NAMALWA (cell line): ENCODE data around the gene MSI2.
"Not testable (repeated sequence)": the region's sequence is repeated elsewhere in the genome, so short reads cannot be mapped to it uniquely, and the experiment has no call there.

Experiments
- DNase-seq: peaks from one replicate; pipeline ENCODE4 v3.0.0-alpha.2; 2015; ENCODE audit warnings: low spot score

Gene MSI2

DNA sequence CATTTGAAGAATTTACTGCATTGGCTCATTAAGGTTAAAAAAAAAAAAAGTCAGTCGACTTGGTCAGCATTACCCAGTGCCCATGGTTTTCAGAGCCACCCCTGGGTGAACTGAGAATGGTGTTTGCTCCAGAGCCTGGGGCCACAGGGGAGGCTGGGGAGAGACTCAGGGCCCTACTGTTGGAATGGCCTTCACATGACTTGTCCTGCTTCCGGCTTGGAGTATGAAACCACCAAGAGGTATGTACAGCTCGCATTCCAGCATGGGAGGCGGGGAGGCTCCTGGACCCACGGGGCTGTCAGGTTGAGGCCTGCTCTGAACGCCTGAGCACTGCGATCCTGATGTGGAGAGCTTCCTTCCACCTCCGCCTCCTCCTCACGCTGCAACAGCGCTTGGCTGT lies 36.8 kb downstream of the MSI2 start:
- no peak for DNase-seq

DNA sequence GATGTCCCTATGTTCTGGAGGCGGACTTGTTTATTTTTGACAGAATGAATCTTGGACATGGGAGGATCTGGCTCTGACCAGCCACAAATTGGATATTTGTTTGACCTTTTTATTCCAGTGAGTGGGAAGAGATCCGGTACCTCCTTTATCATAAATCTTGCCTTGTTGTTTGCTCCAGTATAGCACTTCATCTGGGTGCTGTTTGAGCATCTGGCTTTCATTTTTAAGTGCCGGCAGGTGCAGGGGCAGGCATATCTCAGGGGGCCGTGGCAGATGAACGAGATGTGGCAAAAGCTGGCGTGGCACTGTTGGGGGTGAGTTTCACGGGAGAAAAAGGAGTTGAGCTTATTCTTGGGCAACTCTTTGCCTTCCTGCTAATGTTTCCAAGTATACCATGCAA lies 37.8 kb downstream of the MSI2 start:
- no peak for DNase-seq

DNA sequence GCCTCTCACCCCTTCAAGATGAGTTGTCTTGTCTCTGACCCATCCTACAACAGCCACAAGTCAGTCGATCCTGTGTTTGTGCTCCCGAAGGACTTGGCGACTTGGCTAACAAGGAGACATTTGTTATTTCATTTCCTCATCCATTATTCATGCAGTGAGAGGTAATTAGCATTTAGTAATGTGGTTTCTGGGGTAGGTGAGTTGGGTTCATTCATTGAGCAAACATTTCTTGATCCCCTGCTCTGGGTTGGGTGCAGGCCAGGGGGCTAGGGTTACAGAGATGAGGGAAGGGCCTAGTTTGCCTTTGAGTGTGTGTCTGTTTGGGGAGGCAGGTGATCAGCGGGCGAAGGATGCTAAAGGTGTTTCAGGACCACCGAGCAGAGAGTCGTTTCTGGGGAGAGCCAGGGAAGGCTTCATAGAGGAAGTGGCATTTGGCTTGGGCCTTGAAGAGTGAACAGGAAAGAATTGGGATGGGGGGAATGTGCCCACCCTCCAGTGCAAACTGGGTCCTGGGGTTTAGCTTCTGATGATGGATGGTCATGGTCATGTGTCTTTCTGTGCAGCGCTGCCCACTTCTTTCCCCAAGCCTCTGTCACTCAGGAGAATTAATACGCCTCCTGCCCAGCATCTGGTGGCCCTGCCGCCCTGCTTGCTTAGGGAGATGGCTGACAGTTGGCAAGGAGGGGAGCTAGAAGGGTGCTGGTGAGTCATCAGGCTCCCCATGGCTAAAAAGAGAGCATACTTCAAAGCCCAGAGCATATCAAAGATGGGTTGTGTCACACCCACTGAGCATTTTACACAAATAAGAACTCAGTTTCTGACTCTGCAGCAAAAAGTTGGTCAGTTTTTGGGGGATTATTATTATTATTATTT lies 38.5 kb downstream of the MSI2 start:
- no peak for DNase-seq

DNA sequence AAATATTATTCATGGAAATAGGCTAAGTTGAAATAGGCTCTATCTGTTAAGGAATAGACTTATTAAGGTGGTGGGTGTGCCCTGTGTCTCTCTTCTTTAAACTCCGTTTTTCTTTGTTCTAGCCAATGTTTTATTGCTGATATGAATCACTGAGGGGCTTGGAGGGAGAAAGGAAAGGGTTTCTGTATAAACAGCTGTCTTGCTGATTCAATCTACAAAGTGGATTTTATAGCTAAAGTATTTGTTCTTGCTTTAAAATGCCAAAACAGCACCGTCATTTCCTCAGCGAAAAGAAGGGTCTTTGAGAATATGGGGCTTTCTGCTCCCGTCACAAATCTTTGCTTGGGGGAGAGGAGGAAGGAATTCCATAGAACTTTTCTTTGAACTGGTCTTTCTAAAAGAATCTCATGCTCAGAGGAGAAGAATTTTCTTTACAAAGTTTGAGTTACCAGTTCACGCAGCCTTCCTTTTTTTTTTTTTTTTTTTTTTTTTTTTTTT lies 39.3 kb downstream of the MSI2 start:
- DNase-seq: no peak

DNA sequence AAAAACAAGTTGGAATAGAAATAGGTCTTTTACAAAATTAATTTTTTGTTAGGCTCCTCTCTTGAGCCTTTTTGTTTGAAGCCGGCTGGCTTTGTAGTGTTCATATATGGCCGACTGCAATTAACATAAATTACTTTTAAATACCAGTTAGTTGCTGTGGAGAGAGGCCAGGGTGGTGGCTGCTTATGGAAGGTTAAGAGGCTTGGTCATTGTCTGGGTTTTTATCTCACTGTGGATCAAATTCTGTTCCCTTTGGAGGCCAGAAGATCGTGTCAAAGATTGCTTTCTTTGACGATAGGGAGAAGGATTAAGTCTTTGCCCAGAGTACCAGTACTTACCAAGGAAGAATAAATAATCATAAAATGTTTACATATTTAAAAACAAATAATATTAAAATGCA lies 39.9 kb downstream of the MSI2 start:
- no peak for DNase-seq

DNA sequence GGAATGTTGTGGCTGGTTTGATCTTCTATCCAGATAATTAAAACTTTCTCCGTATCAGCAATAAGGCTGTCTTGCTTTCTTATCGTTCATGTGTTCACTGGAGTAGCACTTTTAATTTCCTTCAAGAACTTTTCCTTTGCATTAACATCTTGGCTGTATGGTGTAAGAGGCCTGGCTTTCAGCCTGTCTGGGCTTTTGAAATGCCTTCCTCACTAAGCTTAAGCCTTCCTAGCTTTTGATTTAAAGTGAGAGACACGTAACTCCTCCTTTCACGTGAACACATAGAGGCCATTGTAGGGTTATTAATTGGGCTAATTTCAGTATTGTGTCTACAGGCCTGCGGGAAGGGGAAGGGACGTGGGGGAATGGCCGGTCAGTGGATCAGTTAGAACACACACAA lies 42.9 kb downstream of the MSI2 start:
- no peak for DNase-seq

DNA sequence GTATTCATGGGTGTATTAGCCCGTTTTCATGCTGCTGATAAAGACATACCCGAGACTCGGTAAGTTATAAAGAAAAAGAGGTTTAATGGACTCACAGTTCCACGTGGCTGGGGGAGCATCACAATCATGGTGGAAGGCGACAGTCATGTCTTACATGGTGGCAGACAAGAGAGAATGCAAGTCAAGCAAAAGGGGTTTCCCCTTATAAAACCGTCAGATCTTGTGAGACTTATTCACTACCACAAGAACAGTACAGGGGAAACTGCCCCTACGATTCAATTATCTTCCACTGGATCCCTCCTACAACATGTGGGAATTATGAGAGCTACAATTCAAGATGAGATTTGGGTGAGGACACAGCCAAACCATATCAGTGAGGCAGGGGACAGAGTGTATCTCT lies 44.3 kb downstream of the MSI2 start:
- not testable (repeated sequence) for DNase-seq

DNA sequence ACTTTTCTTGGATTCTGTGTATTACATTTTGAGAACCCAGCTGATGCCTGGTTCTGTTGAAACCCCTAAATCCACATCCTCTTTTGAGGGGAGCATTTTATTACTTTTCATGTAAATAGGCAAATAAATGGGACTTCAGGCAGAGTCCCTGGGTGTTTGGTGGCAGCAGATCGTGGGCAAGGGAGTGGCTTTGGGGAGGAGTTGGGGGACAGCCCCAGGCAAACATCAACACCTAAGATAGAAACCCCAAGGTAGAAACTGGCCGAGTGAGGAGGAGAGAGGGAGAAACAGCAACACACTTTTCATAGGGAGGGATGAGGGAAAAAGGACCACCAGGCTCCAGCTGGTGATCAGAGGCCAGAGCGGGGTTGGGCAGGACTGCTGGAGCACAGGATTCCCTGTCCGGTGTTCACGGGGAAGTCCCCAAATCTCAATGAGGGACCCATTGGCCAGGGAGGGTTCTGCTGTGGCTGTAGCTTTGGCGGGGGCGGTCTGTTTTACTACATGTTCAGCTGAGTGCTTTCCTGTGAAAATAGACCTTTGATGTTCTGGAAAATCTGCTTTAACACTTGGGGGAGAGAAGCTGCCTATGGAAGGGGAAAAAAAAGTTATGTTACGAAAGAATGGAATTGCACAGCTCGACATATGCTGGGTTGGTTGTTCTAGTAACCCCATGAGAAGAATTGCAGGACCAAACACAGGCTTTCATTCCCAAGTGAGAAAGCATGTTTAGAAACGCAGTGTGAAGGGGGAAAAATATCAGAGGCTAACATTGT lies 46.6 kb downstream of the MSI2 start:
- DNase-seq: no peak

DNA sequence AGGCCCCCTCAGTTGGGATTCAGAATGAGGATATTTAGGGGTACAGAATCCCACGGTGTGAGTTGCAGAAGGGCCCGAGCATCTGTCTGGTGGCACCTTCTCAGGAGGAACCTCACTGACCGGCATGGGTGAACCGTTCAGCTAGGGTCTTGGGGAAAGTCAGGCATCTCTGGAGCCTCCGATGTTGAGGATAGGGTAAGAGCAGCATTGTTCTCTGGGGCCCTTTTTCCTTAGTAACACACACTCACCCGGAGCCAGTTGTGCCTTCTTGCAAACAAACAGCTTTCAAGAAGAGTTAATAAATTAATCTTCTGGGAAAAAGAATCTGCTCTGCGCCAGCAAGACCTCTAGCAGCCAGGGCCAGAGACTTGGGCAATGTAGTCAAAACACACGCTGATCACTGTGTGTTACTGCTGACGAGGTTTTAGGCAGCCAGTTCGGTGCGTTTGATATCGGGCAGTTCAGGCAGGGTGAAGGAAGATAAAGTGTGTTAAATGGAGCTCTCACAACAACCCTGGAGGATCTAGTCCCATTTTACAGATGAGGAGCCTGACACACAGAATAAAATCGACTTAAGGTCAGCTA lies 48.9 kb downstream of the MSI2 start:
- no peak for DNase-seq

DNA sequence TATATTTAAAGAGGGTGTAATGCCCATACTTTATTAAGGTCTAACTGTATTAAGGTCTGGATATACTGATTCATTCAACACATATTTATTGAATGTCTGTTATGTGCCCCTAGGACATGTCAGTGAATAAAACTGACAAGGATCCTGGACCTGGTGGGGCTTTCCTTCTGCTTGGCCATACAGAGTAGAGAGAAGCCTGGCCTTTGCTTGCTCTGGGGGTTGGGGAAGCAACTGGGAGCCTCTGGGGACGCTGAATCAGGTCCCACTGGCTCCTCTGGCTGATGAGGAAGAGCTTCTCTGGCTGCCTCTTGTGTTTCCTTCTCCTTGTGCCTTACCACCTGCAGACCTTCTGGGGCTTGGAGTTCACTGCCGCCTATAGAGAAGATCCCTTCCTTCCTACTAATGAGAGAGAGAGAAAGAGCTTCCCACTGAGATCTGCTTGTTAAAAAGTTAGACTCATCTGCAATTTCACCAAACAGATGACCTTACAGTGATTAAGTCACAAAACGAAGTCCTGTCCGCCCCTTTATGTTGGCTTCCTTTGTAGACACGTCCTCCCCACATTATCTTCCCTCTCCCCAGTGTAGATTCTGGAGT lies 49.7 kb downstream of the MSI2 start:
- no peak for DNase-seq

DNA sequence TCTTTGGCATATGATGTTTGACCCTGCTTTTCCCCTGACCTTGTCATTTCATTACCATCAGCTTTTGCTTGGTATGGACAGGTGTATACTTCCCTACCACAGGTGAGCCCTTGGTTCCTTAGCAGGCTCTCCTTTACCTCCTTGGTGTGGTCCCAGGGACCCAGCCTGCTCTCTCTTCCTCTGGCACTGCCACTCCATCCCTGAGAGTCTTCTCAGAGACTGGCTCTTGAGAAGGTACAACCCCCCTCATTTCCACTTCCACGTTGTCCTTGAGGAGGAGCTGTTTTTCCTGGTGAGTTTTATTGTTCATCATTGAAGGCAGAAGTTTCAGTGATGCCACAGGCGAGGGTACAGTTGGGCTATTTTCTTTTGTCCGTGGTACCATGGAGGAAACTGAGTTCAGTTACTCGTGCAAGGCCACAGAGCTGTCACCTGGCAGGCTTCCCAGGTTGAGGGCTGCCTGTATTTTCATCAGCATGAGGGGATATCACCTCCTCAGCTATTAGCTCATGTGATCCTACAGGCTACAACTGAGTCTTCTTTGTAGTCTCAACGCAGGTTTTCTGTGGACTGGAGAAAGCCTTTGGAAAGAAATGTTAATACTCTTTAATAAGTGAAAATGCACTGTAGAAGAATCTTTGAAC lies 52.3 kb downstream of the MSI2 start:
- no peak for DNase-seq

DNA sequence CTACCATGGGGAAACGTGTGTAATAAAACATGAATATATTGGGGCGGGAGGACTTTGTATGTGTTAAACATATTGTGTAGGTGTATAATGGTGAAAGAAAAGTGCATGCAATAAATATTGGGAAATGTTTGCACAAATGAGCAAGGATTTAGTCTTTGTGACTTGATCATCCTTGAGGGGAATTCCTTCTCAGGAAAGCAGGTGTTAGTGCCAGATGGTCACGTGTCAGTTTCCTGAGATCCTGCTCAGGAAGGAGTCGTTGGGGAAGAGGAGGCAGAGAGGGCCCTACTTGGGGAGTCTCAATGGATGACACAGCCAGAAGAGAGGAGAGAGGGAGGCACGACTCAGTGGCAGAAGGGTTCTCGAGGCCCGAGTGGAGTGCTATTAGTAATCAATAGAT lies 53.2 kb downstream of the MSI2 start:
- DNase-seq: no peak

DNA sequence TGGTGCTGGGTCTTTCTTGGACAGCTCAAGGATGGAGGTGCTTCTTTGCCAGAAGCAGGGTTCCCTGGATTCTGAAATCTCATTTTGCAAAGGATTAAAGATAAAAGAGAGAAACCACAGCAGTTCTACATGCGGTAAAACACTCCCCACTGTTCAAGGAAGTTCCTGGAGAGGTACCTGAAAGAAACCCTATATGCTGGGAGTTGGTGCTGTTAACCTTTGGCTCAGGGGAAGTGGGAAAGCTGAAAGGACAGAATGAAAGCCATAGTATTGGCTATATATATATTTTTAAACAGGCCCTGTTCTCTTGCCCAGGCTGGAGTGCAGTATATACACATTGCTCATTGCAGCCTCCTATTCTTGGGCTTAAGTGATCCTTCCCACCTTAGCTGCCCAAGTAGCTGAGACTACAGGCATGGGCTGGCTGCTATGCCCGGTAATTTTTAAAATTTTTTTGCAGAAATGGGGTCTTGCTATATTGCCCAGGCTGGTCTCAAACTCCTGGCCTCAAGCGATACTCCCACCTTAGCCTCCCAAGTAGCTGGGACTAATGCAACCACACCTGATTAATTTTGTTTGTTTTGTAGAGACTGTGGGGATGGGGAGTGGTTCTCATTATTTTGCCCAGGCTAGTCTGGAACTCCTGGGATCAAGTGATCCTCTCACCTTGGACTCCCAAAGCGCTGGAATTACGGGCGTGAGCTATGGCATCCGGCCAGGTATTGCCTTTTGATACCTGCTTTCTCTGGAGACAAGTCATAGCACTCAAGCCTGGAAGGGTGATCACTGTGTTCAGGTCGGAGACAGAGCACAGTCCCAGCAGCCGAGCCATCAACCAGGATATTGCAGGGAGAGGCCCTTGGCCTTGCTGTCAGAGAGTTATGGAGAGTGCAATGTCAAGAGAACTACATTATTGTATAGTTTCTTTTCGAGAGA lies 55.2 kb downstream of the MSI2 start:
- DNase-seq: no peak

DNA sequence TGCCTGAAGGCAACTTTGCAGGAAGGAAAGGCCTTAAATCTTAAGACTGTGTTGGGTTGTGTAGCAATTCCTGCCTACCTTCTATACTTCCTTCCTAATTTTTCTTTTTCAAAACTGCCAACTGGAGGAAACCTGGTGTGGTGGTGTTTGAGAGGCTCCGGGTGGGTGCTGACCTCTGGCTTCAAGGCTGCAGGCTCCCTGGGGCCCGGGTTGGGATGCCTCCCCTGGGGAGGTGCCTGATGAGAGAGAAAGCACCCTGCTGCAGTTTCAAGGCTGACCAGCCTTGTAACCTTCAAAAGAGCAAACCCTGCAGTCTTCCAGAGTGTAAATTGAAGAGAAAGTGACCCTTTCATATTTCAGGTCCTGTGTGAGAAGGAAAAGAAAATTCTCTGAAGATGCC lies 55.9 kb downstream of the MSI2 start:
- no peak for DNase-seq

DNA sequence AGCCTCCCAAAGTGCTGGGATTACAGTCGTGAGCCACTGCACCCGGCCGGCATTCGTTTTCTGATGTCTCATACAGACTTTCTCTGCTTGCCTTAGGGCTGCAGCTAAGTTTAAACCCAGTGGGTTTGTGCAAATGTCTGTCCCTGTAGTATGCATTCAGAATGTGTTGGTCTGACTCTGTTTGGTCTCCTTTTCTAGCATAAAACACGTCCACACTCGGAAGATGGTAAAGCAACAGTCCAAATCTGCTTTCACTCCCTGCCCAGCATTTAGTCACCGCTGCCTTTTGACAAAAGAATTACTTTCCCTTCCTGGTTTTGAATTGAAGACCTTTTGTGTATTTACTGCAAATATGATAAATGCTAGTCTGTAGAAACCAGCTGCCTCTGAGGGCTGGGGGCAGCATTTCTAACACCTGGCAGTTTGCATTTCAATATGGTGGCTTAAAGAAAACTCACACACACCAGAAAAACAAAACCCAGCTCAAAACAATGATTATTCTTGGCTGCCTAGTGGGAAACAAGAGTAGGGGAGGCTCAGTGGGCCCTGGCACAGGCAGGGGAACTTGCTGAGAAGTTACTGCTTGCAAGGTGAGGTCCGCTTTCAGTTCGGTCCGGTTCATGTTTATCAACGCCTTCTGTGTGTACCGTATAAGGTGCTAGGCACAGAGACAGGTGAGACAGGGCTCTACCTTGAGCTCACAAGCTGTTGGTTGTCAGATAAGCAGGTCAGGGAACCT lies 56.9 kb downstream of the MSI2 start:
- no peak for DNase-seq

DNA sequence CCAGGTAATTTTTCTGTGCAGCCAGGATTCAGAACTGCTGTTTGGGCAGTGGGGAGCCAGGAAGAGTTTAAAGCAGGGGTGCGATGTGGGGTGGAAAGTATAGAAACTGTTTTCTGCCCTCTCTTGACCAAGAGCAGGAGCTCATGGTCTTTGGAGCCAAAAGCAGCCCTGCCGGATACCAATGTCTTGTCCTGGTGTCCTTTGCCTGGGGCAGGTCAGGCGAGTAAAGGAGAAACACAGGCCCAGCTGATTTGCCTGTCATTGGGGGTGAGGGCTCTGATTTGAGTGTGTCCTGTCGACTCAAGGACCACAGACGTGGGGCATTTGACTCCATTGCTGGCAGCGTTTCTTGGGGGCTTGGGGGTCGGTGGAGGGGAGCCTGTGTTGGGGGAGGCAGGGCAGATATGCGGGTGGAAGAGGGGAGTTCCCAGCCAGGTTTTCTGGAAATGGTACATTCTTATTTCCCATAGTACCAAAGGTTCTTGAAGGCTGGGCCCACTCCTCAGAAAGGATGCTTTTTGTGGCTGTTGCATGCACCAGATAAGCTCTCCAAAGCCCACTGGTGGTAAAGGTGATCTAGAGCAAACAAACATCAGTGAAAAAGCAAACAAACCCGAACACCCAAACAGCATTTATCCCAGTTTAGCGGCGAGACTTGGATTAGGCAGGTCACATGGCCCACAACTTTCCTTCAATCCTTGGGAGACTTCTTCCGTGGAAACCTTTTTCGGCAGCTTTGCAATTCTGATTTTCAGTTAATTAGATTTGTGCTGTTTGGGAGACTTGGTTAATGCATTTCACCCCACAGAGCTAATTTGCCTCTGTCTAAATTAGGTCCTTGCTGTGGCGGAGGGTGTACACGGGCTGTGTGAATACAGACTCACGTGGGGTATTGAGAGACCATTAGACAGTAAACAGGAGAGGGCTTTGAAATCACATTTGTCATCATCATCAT lies 59.0 kb downstream of the MSI2 start:
- DNase-seq: no peak

DNA sequence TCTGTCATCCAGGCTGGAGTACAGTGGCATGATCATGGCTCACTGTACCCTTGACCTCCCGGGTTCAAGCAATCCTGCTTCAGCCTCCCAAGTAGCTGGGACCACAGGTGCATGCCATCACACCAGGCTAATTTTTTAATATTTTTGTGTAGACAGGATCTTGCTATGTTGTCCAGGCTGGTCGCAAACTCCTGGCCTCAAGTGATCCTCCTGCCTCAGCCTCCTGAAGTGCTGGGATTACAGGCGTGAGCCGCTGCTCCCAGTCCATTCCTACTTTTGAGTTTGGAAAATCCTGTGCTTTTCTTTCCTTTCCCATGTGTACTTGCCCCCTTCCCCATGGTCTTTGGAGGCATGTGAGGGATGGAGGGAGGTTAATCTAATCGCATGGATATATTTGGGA lies 60.0 kb downstream of the MSI2 start:
- DNase-seq: no peak

DNA sequence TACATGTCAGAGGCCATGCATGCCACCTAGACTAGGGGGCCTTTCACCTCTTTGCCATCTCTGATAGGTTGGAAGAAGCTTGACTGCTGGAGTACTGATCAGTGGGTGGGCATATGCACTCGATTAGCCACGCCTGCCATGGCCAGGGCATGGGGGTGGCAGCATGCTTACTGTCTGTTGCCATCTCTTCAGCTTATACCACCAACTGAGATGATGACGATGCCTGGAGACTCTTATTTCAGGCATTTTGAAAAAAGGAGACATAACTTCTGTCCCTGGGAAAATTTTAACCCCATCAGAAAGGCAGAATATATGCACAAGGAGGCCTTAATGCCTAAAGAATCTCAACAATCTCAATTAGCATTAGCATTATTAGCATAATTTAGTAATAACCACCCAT lies 60.8 kb downstream of the MSI2 start:
- no peak for DNase-seq

DNA sequence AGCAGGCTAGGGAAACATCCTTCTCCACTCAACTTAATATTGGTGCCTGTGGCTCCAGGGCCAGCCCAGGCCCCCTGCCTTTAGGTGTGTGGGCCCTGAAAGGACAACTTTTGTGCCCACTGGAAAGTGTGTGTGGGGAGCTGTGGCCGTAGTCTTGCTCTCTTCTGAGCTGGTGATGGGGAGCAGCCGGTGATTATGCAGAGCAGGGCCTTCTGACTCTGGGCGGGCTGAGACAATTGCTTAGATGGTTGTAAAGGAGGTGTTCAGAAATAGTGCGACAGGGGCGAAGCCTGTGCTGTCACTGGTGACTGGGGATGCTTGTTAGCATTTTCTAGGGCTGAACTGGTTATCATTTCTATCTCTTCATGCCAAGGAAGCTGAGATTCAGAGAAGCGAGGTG lies 62.6 kb downstream of the MSI2 start:
- no peak for DNase-seq
